CD4-positive, alpha-beta T cell (primary cell): ENCODE measurements around the gene PRTG. TPM values are rescaled to one million over a fixed set of nuclear protein-coding genes. Genes with fewer than 3 reads are reported as not detected.

ENCODE experiments used
- ATAC-seq: fragments of 200-7000 bp; cut with Tn5 transposase; one replicate; pipeline ENCODE4 v1.10.0; 2022; ENCODE audit warnings: mild to moderate bottlenecking; ENCODE audit not compliant: poor library complexity
- CTCF ChIA-PET: fragments of 350-600 bp; sonication (Branson Sonifier 250); formaldehyde crosslinking; loops from one replicate; lab custom pipeline; 2021; ENCODE audit warnings: antibody characterized with exemption, inconsistent platforms; lab: Charles Lee
- POLR2A ChIA-PET: fragments of 350-600 bp; sonication (Branson Sonifier 250); formaldehyde crosslinking; loops from one replicate; lab custom pipeline; 2021; ENCODE audit warnings: antibody characterized with exemption, inconsistent platforms; lab: Charles Lee
- DNase-seq, 14 experiments: peaks; one replicate each; pipeline ENCODE4 v3.0.0-alpha.2; 2013 to 2020; ENCODE audit warnings: mixed read lengths in 2 of 14
- H3K27ac ChIP-seq, 2 donors: one replicate each; pipeline versions ENCODE4 v1.5.1 to v1.7.0; 2013; ENCODE audit warnings: low read length in 2 of 2, low read depth in 1 of 2, mild to moderate bottlenecking in 1 of 2
- H3K27me3 ChIP-seq, 2 experiments: 1 replicate in 1 of 2; 2 replicates in 1 of 2; pipeline versions ENCODE4 v1.6.1 to v1.7.0; 2013; ENCODE audit warnings: low read length in 2 of 2, control low read depth in 1 of 2, mild to moderate bottlenecking in 1 of 2, moderate library complexity in 1 of 2; ENCODE audit not compliant: insufficient read depth in 2 of 2, control insufficient read depth in 1 of 2
- H3K36me3 ChIP-seq: one replicate; pipeline ENCODE4 v1.6.1; 2013; ENCODE audit warnings: low read length, control low read depth; ENCODE audit not compliant: insufficient read depth
- H3K4me1 ChIP-seq: one replicate; pipeline ENCODE4 v1.6.1; 2013; ENCODE audit warnings: low read length, control low read depth; ENCODE audit not compliant: insufficient read depth
- H3K4me3 ChIP-seq: one replicate; pipeline ENCODE4 v1.5.1; 2013; ENCODE audit warnings: mild to moderate bottlenecking, low read length, moderate library complexity
- H3K9me3 ChIP-seq, 2 experiments: 1 replicate in 1 of 2; 2 replicates in 1 of 2; pipeline versions ENCODE4 v1.6.1 to v1.7.0; 2013; ENCODE audit warnings: low read length in 2 of 2, mild to moderate bottlenecking in 2 of 2, control low read depth in 1 of 2, moderate library complexity in 1 of 2; ENCODE audit not compliant: control insufficient read depth in 1 of 2, insufficient read depth in 1 of 2
- H3K27ac Mint-ChIP-seq: one replicate; pipeline ENCODE4 v1.8.0; 2020; ENCODE audit warnings: mixed read lengths
- H3K27me3 Mint-ChIP-seq: one replicate; pipeline ENCODE4 v1.8.0; 2021; ENCODE audit warnings: mixed read lengths
- H3K36me3 Mint-ChIP-seq: one replicate; pipeline ENCODE4 v1.8.0; 2021; ENCODE audit warnings: low read depth, mixed read lengths
- H3K4me1 Mint-ChIP-seq: one replicate; pipeline ENCODE4 v1.8.0; 2021; ENCODE audit warnings: low read depth, mixed read lengths
- H3K4me3 Mint-ChIP-seq: one replicate; pipeline ENCODE4 v1.8.0; 2020; ENCODE audit warnings: mild to moderate bottlenecking, mixed read lengths
- H3K9me3 Mint-ChIP-seq: one replicate; pipeline ENCODE4 v1.8.0; 2020; ENCODE audit warnings: mixed read lengths
- intact Hi-C, 2 experiments: fragments of 100-400 bp; cut with DNase I in 1 of 2; cut with micrococcal nuclease in 1 of 2; formaldehyde crosslinking; loops; one replicate each; pipeline versions ENCODE4 v1.15.1 to v1.9.0; 2023 to 2025; cut with DNase I, micrococcal nuclease
- total RNA-seq, 174 experiments: library from RNA in 2 of 174; stranded (reverse) in 2 of 174; gene quantifications; one replicate each; pipeline ENCODE4 v1.2.3 and lab custom pipeline; 2021 to 2026
- TF ChIP-seq, protein P1 (sequence below): fragments of 200-600 bp; IDR thresholded peaks from one replicate; pipeline ENCODE4 v1.8.0; 2022; ENCODE audit warnings: antibody characterized with exemption, mild to moderate bottlenecking

The PRTG gene
- total RNA-seq, 2 experiments from 2014 or later, result not detected

DNA sequence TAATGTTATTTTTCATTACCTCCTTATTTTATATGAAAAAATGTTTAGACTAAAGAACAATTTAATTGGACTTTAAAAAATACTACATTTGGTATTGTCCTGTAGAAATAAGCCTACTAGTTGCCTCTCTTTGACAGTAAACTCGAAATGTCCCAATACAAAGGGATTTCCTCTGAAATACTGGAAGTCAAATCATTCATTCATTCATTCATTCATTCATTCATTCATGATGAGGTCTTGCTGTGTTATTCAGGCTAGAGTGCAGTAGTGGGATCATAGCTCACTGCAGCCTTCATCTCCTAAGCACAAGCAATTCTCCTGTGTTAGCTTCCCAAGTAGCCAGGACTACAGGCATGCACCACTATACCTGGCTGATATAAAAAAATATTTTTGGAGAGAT lies 104.2 kb downstream of the PRTG start:
- Mint-ChIP-seq H3K9me3 (no peaks in the 10 kb centered on the region), H3K27me3 (peaks cover 5% of the 10 kb centered on the region), H3K27ac (no peak overlapping the region), H3K36me3 (no peaks in the 10 kb centered on the region), H3K4me3 (no peak overlapping the region), H3K4me1 (no peaks in the 10 kb centered on the region)
- ChIA-PET POLR2A (no interaction called here), CTCF (no interaction called here)
- H3K27ac ChIP-seq, result no peak overlapping the region
- H3K4me3 ChIP-seq, result no peak overlapping the region
- intact Hi-C loops, result no loop called here
- no peaks in the 10 kb centered on the region for H3K9me3 ChIP-seq
- TF ChIP-seq, protein P1, sequence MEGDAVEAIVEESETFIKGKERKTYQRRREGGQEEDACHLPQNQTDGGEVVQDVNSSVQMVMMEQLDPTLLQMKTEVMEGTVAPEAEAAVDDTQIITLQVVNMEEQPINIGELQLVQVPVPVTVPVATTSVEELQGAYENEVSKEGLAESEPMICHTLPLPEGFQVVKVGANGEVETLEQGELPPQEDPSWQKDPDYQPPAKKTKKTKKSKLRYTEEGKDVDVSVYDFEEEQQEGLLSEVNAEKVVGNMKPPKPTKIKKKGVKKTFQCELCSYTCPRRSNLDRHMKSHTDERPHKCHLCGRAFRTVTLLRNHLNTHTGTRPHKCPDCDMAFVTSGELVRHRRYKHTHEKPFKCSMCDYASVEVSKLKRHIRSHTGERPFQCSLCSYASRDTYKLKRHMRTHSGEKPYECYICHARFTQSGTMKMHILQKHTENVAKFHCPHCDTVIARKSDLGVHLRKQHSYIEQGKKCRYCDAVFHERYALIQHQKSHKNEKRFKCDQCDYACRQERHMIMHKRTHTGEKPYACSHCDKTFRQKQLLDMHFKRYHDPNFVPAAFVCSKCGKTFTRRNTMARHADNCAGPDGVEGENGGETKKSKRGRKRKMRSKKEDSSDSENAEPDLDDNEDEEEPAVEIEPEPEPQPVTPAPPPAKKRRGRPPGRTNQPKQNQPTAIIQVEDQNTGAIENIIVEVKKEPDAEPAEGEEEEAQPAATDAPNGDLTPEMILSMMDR, result no peak
- no peaks in the 10 kb centered on the region for H3K27me3 ChIP-seq
- DNase-seq (no peak), ATAC-seq (no peak)
- H3K4me1 ChIP-seq, result no peaks in the 10 kb centered on the region
- no peaks in the 10 kb centered on the region for H3K36me3 ChIP-seq

GRCh38 chr15:55637086-55637485 lies 105.9 kb downstream of the PRTG start:
- DNase-seq (no peak), ATAC-seq (no peak)
- Histone ChIP-seq H3K27me3 (no peaks in the 10 kb centered on the region), H3K36me3 (no peaks in the 10 kb centered on the region), H3K27ac (no peak overlapping the region), H3K4me3 (no peak overlapping the region), H3K9me3 (no peaks in the 10 kb centered on the region), H3K4me1 (no peaks in the 10 kb centered on the region)
- Mint-ChIP-seq H3K27ac (no peak overlapping the region), H3K4me3 (no peak overlapping the region), H3K9me3 (no peaks in the 10 kb centered on the region), H3K4me1 (no peaks in the 10 kb centered on the region), H3K36me3 (no peaks in the 10 kb centered on the region), H3K27me3 (peaks cover 5% of the 10 kb centered on the region)
- intact Hi-C loops, result no loop called here
- ChIA-PET CTCF (no interaction called here), POLR2A (interaction anchor here (0.6 kb wide), 1 partner anchor 411 kb away, joined by 3 read pairs; no protein-coding TSS in a partner anchor)
- TF ChIP-seq, protein P1, result no peak

DNA sequence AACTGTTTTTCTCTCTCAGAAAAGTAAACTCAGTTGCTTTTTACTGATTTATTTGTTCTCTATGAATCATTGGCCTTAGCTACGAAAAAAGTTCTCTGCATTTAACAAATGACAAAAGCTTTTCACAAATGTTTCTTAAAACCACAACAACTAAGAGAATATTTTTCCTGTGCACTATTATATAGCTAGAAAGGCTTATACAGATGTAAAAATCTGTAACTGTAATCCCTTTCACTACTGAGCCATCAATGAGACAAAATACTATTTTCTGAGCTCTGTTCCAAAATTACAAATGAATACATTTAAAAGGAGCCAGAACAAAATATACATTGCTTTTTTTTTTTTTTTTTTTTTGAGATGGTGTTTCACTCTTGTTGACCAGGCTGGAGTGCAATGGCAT lies 109.2 kb downstream of the PRTG start:
- TF ChIP-seq, protein P1, result no peak
- Histone ChIP-seq H3K27me3 (no peaks in the 10 kb centered on the region), H3K27ac (no peak overlapping the region), H3K36me3 (no peaks in the 10 kb centered on the region), H3K9me3 (no peaks in the 10 kb centered on the region), H3K4me1 (no peaks in the 10 kb centered on the region), H3K4me3 (no peak overlapping the region)
- ChIA-PET CTCF (interaction anchor here (1.2 to 1.3 kb wide), 2 partner anchors 10 to 15 kb away, joined by 3 to 4 read pairs; no protein-coding TSS in a partner anchor), POLR2A (no interaction called here)
- intact Hi-C loops, result no loop called here
- H3K27me3 Mint-ChIP-seq, result no peaks in the 10 kb centered on the region
- no peaks in the 10 kb centered on the region for H3K4me1 Mint-ChIP-seq
- no peaks in the 10 kb centered on the region for H3K9me3 Mint-ChIP-seq
- no peak overlapping the region for H3K4me3 Mint-ChIP-seq
- no peaks in the 10 kb centered on the region for H3K36me3 Mint-ChIP-seq
- no peak overlapping the region for H3K27ac Mint-ChIP-seq
- ATAC-seq (no peak), DNase-seq (no peak)
